H7 (cell line): ENCODE results near the gene HACD1. TPM values are rescaled to one million over a fixed set of nuclear protein-coding genes. Genes with fewer than 3 reads are reported as not detected.

ENCODE experiments used
- DNase-seq: peaks from one replicate; pipeline ENCODE4 v3.0.0; 2012
- H3K27me3 ChIP-seq: 2 replicates; pipeline ENCODE4 v1.6.0; 2011; ENCODE audit warnings: mild to moderate bottlenecking, low read length; ENCODE audit not compliant: control insufficient read depth, insufficient read depth
- H3K36me3 ChIP-seq: replicated peaks from 2 replicates; pipeline ENCODE4 v1.5.1; 2011; ENCODE audit warnings: low read length; ENCODE audit not compliant: control insufficient read depth, insufficient read depth
- H3K4me3 ChIP-seq: 2 replicates; pipeline ENCODE4 v1.5.1; 2011; ENCODE audit warnings: low read depth, mild to moderate bottlenecking, control low read depth, low read length, moderate library complexity; ENCODE audit not compliant: insufficient read depth
- total RNA-seq: library from RNA; depleted of rRNA; stranded (reverse); fragments of >200 nt; shearing (Covaris generic); gene quantifications from 2 replicates; pipeline ENCODE4 v1.2.3, GENCODE V29; 2014; rRNA removed

Gene HACD1, protein sequence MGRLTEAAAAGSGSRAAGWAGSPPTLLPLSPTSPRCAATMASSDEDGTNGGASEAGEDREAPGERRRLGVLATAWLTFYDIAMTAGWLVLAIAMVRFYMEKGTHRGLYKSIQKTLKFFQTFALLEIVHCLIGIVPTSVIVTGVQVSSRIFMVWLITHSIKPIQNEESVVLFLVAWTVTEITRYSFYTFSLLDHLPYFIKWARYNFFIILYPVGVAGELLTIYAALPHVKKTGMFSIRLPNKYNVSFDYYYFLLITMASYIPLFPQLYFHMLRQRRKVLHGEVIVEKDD
- 12.2 and 22.4 TPM in 2 replicates for total RNA-seq

DNA sequence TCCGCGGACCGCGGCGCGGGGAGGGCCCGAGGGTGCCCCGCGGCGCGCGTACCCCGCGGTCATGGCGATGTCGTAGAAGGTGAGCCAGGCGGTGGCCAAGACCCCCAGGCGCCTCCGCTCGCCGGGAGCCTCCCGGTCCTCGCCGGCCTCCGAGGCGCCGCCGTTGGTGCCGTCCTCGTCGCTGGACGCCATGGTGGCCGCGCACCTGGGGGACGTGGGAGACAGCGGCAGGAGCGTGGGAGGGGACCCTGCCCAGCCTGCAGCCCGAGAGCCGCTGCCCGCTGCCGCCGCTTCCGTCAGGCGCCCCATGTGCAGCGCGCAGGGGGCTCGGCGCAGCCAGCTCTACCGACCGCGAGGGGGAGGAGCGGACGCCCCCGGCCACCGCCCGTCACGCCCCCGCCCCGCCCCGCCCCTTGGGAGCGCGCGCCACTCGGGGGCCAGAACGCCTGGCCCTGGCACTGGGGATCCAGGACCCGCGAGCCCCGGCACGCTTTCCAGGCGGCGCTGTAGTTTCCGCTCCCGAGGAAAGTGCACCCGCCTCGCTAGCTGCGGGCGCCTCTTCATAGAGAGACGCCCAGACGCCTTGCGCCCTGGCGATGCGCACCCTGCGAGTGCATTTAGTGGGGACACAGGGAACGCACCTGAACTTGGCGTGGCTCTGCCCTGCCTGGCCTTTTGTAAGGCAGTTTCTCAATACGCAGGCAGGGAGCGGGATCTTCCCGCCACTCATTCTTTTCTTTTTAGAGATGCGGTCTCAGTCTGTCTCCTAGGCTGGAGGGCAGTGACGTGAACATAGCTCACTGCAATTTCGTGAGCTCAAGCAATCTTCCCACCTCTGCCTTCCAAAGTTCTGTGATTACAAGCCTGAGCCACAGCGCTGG, at the start of gene HACD1:
Gene HACD1, minus strand, starts transcription at position 344 of the 881 bp plus-strand sequence. Its CDS starts 35 bp downstream, at position 309.
- Histone ChIP-seq H3K27me3 (no peaks in the 10 kb centered on the region; the same call in 1 of the 2 replicates), H3K36me3 (no peaks in the 10 kb centered on the region), H3K4me3 (peak within 1 kb of the TSS; percentile 78)
- peak; percentile 97 for DNase-seq

DNA sequence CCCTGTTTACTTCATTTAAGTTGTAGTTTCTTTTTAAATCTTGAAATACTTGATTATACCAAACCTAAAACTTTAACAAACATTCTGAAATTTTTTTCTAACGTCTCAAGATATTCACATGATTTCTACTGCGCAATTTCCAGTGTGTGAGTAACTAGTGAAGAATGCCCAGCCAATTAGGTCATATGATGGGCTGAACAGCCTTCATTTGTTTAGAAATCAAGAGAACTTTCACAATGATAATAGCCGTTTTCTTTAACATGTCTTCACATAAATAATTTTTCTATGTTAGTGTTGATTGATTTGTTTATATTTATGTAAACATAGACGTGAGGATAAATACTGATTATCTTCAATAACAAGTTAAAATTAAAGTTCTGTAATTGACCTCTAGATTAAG, 48.6 kb upstream of the HACD1 start:
- Histone ChIP-seq H3K4me3 (no peak overlapping the region), H3K36me3 (no peaks in the 10 kb centered on the region), H3K27me3 (no peaks in the 10 kb centered on the region)
- DNase-seq: no peak

DNA sequence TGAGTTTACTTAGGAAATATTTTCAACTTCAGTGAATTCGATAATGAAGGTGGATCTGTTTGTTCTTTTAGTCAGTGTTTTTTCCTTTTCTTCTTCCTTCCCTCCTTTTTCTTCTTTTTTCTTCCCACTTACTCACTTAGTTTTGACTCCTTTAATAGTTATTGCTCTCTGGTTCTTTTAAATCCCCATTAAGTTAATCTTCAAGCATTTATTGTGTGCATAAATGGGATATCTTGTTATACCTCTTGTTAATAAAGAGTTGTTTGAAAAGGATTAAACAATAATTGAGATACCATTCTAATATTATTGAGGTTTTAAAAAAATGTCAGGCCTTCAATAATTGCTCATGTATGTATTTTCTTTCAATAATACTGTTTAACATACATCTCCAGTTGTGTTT, 46.3 kb upstream of the HACD1 start:
- H3K36me3 ChIP-seq: no peaks in the 10 kb centered on the region
- H3K27me3 ChIP-seq: no peaks in the 10 kb centered on the region
- DNase-seq: no peak
- no peak overlapping the region for H3K4me3 ChIP-seq

DNA sequence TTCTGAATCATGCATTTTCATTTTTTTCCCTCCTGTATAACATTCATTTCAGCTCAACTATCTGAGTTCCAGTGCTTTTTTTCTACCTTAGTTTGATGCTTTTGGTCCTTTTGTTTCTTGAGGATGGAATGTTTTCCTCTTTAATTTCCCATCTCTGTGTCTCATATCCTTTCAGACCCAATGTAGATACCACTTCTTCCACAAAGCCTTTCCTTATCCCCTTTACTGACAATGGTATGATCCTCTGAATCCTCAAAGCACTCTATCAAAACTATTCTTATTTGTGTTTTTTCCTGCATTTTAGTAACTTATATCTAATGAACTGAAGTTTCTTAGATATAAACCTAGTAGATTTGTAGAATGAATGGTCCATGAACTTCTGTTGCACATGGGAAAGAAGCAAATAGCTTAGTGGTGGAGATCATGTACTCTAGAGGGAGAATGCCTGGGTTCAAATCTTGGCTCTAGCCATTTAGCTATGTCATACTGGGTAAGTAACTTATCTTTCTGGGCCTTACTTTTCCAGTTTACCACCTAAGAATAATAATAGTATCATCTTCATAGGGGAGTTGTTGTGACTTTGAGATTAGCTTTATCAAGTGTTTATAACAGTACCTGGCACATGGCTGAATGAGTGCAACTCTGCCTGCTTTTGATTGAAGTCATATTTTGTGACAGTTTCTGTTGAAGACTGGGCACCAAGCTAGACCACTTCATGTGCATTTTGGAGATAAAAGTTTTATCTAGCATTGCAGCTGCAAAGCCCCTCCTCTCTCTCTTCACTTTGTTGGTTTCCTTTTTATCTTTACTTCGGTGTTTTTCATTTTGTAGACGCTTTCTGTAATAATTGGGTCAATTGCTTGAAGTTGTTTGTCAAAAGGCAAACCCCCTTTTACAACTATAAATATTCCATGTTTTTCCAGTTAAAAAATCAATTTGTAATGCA, 45.3 kb upstream of the HACD1 start:
- H3K27me3 ChIP-seq: no peaks in the 10 kb centered on the region
- H3K4me3 ChIP-seq: no peak overlapping the region
- no peak for DNase-seq
- no peaks in the 10 kb centered on the region for H3K36me3 ChIP-seq

DNA sequence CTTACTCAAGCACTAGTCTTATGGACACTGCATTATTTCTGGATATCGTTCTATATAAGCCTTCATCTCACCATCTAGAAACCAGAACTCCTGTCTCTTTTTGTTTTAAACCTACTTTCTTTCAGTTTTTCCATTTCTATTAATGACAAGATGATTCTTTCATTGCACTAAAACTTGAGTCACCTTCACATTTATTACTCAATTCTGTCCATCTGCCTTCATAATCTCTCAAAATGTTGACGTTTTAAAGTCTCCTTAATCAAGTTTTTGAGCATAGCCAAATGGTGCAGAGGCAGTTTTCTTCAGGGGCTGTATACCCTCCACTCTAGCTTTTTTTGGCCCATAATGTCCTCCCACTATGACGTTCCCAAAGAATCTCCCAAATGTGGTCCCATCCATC, 44.3 kb upstream of the HACD1 start:
- H3K4me3 ChIP-seq: no peak overlapping the region
- no peaks in the 10 kb centered on the region for H3K36me3 ChIP-seq
- no peak for DNase-seq

DNA sequence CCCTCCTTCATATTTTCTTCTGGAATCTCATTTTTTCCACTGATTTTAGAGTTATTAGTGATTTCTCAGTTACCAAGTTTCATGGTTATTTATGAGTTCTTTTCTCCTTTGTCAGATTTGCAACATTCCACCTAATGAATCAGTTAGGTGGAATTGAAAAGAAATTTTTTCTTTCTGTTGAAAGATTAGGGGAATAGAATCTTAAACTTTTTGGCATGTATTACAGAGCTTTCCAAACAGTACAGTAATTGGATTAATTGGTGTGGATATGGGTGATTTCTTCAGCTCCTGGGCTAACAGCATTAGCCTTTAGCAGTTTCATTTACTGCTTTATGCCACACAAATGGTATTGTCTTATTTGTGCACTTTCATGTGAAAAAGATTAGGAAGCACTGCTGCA, 43.7 kb upstream of the HACD1 start:
- DNase-seq: no peak
- Histone ChIP-seq H3K36me3 (no peaks in the 10 kb centered on the region), H3K4me3 (no peak overlapping the region), H3K27me3 (no peaks in the 10 kb centered on the region)

More for the DNA sequence above, 44.3 kb upstream of the HACD1 start:
- H3K27me3 ChIP-seq: no peaks in the 10 kb centered on the region

DNA sequence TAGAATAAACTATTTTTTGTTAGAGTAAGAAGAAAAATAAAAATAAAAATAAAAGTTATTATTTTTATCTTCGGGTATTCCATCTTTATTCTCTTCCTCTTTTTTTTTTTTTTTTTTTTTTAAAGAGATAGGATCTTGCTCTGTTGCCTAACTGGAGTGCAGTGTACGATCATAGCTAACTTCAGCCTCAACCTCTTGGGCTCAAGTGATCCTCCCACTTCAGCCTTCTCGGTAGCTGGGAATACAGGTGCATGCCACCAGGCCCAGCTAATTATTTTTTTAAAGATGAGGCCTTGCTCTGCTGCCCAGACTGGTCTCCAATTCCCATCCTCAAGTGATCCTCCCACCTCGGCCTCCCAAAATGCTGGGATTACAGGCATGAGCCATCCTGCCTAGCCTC, 42.2 kb upstream of the HACD1 start:
- H3K36me3 ChIP-seq: no peaks in the 10 kb centered on the region
- no peaks in the 10 kb centered on the region for H3K27me3 ChIP-seq
- no peak overlapping the region for H3K4me3 ChIP-seq
- no peak for DNase-seq

DNA sequence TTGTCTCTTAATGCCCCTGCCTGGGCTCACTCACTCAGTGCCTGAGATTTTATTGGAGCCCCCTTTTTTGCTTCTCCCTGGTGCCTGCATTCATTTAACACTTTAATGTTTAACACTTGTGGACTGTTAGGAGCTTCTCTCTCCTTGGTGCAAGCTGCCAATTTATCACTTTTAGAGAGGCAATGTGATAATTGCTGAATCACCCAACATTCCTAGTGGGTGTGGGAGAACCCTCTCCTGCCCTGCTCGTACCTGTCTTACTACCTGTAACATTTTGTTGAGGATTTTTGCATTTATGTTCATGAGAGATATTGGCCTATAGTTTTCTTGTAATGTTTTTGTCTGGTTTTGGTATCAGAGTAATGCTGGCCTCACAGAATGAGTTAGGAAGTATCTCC, 39.9 kb upstream of the HACD1 start:
- no peak overlapping the region for H3K4me3 ChIP-seq
- H3K27me3 ChIP-seq: no peaks in the 10 kb centered on the region
- no peak for DNase-seq
- 0 out of 2 replicates have a peak, but pooled peaks cover 1% of the 10 kb centered on the region for H3K36me3 ChIP-seq

DNA sequence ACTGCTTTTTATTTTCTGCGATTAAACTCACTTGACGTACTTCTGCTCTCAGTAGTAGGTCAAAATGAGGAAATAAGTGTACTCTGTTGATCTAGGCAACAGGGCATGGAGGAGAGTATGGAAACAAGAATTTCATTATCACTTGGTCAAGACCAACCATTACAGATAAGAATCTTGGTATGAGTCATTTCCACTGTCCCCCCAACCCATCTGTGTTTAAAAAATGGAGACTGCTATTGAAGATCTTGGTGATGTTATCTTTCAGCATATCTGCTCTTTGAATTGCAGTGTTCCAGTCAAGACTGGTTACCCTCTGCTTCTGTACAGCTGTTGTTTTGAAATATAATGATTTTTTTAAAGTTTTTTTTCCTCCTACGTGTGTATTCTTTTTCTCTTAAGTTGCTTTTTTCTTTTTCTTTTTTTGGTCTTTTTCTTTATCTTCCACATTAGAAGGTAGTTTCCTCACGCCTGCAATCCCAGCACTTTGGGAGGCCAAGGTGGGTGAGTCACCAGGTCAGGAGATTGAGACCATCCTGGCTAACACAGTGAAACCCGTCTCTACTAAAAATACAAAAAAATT, 38.5 kb upstream of the HACD1 start:
- no peak overlapping the region for H3K4me3 ChIP-seq
- DNase-seq: no peak

DNA sequence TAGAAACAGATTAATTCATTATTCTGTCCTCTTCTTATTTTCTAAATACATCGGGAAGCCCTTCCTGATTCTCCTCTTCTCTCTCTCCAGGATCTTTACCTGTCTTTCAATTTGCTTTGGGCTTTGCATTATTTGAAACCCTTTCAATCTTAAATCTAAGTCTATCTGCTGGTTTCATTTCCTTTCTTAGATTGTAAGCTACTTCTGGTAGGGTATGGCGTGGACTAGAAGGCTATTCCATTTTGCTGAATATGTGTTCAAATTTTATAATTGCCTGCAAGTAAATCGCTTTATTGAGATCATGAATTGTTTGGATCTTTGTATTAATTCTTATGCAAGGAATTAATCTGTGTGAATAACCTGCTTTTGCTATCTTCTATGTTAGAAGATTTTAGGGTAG, 37.8 kb upstream of the HACD1 start:
- Histone ChIP-seq H3K27me3 (no peaks in the 10 kb centered on the region), H3K36me3 (0 out of 2 replicates have a peak, but pooled peaks cover 1% of the 10 kb centered on the region), H3K4me3 (no peak overlapping the region)
- DNase-seq: no peak

More for the DNA sequence above, 38.5 kb upstream of the HACD1 start:
- Histone ChIP-seq H3K36me3 (0 out of 2 replicates have a peak, but pooled peaks cover 1% of the 10 kb centered on the region), H3K27me3 (no peaks in the 10 kb centered on the region)

DNA sequence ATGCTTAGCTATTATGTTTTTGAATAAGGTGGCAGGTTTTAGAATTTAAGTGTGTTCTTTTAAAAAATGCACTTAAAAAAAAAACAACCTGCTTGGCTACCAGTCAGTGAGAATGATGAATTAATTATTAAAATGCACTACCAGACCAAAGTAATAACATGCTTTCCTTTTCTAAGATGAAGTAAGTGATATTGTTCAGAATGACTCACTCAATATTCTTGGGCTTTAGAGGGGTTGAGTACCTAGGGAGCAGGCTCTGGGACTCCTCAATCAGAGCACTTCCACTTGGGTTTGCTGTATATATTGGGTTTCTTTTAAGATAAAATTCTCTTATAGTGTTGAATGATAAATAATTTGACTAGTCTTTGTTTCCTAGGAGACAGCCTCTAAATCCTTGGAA, 35.4 kb upstream of the HACD1 start:
- Histone ChIP-seq H3K36me3 (0 out of 2 replicates have a peak, but pooled peaks cover 1% of the 10 kb centered on the region), H3K27me3 (no peaks in the 10 kb centered on the region), H3K4me3 (no peak overlapping the region)
- no peak for DNase-seq

DNA sequence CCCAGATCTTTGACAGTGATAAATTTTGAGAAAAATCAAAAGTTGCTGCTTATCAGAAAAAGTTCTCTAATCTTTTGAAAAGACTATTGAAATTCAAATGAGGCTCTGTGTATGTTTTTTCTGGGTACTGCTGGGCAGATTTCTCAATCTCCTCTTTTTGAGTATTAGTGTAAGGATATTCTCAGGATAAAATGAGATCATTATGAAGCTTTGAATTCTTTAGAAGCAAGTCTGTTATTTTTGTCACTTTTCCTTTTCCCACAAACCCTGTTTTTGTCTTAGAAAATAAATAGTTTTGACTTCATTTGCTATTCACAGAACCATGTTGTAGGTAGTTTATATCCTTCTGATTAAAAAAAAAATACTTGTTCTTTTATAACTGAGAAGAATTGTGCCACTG, 34.7 kb upstream of the HACD1 start:
- Histone ChIP-seq H3K4me3 (no peak overlapping the region), H3K36me3 (0 out of 2 replicates have a peak, but pooled peaks cover 1% of the 10 kb centered on the region), H3K27me3 (no peaks in the 10 kb centered on the region)
- DNase-seq: no peak

DNA sequence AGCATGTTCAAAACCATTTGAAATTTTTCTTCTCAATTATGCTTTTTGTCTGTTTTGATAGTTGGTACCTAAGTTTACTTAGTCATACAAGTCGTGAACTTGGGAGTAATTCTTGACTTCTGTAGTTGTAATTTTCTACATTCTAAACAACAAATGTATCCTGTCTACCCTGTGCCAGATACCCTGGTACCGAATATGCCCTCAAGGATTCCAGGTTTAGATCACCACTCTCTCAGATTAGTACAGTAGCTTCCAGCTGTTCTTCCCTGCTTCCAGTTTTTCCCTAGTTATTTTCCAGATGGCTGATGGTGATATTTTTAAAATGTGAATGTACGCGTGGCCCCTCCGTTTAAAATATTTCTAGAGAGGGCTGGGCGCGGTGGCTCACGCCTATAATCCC, 33.2 kb upstream of the HACD1 start:
- H3K36me3 ChIP-seq: 0 out of 2 replicates have a peak, but pooled peaks cover 1% of the 10 kb centered on the region
- DNase-seq: no peak
- H3K4me3 ChIP-seq: no peak overlapping the region
- no peaks in the 10 kb centered on the region for H3K27me3 ChIP-seq

DNA sequence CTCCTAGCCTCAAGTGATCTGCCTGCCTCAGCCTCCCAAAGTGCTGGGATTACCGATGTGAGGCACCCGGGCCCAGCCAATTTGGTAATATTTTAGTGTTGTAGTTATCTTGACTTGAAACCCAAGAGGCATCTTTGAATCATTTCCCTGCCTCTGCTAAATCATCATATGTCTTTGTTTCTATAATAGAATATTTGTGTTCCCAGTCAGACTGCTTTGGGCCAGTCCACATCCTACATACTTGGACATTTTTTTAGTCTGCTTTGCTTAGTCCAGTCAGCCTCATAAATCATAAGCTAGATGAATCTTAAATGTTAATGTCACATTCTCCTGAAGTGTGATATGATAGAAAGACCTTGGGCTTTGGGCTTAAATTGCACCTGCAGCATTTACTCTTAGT, 32.7 kb upstream of the HACD1 start:
- H3K27me3 ChIP-seq: no peaks in the 10 kb centered on the region
- DNase-seq: no peak
- H3K36me3 ChIP-seq: 0 out of 2 replicates have a peak, but pooled peaks cover 1% of the 10 kb centered on the region
- H3K4me3 ChIP-seq: no peak overlapping the region
